Measurements from ENCODE around the gene PSTPIP1. TPM values are rescaled to one million over a fixed set of nuclear protein-coding genes. Genes with fewer than 3 reads are reported as not detected.

PSTPIP1 gene
- total RNA-seq, 1 donor from 2014 or later, result 12.4 TPM

DNA sequence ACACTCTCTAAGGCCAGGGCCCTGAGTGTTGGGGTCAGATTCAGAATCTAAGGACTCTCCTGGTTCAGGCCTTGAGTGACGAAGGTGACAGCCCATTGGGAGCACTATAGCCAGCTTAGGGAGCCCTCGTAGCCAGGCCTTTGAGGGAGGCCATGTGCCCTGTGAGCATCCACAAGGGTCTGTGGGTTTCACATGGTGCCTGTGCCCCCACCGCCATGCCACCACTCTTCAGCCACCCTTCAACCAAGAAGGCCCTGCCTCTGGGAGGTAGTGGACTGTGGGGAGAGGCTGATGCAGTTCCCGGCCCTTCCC is 38.4 kb downstream of the PSTPIP1 start:
- Mint-ChIP-seq H3K27ac (ENCODE audit: unreplicated experiment) (no peak overlapping the region), H3K4me3 (ENCODE audit: unreplicated experiment) (no peak overlapping the region), H3K9me3 (ENCODE audit: unreplicated experiment) (peaks cover 3% of the 10 kb centered on the region), H3K36me3 (ENCODE audit: unreplicated experiment) (no peaks in the 10 kb centered on the region), H3K27me3 (ENCODE audit: unreplicated experiment) (peaks cover 24% of the 10 kb centered on the region), H3K4me1 (ENCODE audit: low read depth, unreplicated experiment) (peaks cover 8% of the 10 kb centered on the region)
- TF ChIP-seq, protein P1, sequence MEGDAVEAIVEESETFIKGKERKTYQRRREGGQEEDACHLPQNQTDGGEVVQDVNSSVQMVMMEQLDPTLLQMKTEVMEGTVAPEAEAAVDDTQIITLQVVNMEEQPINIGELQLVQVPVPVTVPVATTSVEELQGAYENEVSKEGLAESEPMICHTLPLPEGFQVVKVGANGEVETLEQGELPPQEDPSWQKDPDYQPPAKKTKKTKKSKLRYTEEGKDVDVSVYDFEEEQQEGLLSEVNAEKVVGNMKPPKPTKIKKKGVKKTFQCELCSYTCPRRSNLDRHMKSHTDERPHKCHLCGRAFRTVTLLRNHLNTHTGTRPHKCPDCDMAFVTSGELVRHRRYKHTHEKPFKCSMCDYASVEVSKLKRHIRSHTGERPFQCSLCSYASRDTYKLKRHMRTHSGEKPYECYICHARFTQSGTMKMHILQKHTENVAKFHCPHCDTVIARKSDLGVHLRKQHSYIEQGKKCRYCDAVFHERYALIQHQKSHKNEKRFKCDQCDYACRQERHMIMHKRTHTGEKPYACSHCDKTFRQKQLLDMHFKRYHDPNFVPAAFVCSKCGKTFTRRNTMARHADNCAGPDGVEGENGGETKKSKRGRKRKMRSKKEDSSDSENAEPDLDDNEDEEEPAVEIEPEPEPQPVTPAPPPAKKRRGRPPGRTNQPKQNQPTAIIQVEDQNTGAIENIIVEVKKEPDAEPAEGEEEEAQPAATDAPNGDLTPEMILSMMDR (IDR thresholded peaks at IDR 0.05; ENCODE audit: partially characterized antibody, unreplicated experiment), result no peak
- DNase-seq, result no peak

DNA sequence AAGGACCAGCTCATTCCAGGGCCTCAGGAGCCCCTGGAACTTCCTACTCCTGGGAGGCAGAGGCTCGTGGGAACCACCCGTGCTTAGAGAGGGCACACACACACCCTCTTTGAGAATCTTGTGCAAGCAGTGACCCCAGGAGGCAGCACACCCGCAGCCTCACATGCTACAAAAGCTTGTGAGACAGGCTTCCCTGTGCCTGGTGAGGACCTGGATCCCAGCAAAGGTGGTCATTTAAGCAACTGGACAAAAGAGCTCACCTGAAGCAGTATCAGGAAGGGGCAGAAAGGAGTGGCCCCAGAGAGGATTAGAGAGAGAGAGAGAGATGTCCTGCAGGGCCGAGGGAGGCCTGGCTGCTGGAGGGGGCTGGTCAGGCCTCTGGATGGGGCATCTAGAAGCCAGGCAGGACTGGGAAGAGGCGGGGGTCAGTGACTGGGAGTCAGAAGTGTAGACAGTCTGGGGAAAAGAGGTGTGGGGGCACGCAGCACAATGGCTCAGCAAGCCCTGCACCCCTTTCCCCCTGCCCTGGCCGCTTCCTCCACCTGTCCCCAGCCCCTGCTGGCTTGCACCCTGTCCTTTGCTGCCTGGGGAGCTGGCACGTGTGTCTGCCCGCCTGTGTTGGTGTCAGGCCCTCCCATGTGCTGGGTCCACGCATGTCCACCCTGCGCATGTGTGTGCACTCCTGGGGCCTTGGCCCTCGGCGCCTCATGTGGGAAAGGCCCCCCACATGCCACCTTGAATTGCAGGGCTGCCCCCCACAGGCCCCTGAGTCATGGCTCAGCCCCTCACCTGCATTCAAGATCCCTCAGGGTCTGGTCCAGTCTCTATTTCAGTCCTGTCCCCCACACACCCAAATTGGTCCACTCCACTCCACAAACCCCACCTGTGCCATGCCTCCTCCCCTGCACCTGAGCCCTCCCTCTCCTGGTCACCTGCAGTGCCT is 39.1 kb downstream of the PSTPIP1 start:
- Mint-ChIP-seq H3K27me3 (ENCODE audit: unreplicated experiment) (peaks cover 20% of the 10 kb centered on the region), H3K4me3 (ENCODE audit: unreplicated experiment) (no peak overlapping the region), H3K36me3 (ENCODE audit: unreplicated experiment) (no peaks in the 10 kb centered on the region), H3K4me1 (ENCODE audit: low read depth, unreplicated experiment) (peaks cover 8% of the 10 kb centered on the region), H3K27ac (ENCODE audit: unreplicated experiment) (no peak overlapping the region), H3K9me3 (ENCODE audit: unreplicated experiment) (peaks cover 2% of the 10 kb centered on the region)
- no peak for DNase-seq
- TF ChIP-seq, protein P1 (IDR thresholded peaks at IDR 0.05; ENCODE audit: partially characterized antibody, unreplicated experiment), result no peak

DNA sequence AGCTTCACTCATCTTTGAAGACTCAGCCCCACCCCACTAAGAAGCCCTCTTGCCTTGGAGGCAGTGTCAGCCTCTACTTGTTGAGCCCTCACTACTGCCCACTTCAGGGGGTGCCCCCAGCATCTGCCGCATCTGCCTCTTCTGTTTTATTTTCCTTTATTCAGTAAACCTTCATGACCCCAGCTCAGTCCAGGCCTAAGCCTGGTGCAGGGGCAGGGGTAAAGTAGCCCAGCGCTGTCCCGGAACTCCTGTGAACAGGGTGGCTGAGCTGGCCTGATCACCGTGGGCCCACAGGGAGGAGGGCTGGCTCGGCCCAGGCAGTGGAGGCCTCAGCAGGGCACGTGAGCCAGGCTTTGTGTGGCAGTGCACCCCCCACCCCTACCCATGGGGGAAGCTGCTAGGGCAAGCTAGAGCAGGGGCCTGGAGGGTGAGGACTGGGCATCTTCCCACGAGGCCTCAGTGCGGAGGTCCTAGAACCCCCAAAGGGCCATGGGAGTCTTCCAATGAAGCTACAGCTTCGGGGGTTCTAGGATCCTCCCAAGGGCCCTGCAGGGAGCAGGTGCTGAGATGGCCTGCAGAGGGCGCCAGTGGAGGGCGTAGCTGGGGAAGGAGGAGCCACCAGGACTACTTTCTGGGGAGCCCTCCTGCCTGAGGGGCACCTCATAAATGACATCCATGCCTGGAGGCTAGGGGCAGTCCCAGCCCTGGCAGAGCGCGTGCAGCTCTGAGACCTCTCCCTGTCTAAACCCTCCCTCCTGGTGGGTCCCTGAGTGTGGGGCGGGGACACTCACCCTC is 40.0 kb downstream of the PSTPIP1 start:
- H3K4me3 Mint-ChIP-seq (ENCODE audit: unreplicated experiment), result no peak overlapping the region
- H3K27me3 Mint-ChIP-seq (ENCODE audit: unreplicated experiment), result peaks cover 16% of the 10 kb centered on the region
- TF ChIP-seq, protein P1 (IDR thresholded peaks at IDR 0.05; ENCODE audit: partially characterized antibody, unreplicated experiment), result peak; percentile 69
- H3K36me3 Mint-ChIP-seq (ENCODE audit: unreplicated experiment), result no peaks in the 10 kb centered on the region
- peaks cover 6% of the 10 kb centered on the region for H3K4me1 Mint-ChIP-seq (ENCODE audit: low read depth, unreplicated experiment)
- H3K9me3 Mint-ChIP-seq (ENCODE audit: unreplicated experiment), result peaks cover 2% of the 10 kb centered on the region
- DNase-seq, result peak; percentile 55
- no peak overlapping the region for H3K27ac Mint-ChIP-seq (ENCODE audit: unreplicated experiment)

DNA sequence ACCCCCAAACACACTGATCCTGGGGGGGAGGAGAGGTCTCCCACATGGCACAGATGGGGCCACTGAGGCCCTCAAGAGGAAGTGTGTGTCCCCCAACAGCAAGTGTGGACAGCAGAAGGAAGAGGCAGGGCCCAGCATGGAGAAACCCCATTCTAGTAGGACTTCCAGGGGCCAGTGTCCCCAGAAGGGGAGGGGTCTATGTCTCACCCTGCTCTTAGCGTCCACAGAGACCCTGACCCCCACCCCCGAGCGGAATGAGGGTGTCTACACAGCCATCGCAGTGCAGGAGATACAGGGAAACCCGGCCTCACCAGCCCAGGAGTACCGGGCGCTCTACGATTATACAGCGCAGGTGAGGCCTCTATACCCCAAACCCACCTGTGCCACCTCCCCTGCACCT is 40.7 kb downstream of the PSTPIP1 start:
- DNase-seq, result no peak
- H3K36me3 Mint-ChIP-seq (ENCODE audit: unreplicated experiment), result no peaks in the 10 kb centered on the region
- H3K27ac Mint-ChIP-seq (ENCODE audit: unreplicated experiment), result no peak overlapping the region
- TF ChIP-seq, protein P1 (IDR thresholded peaks at IDR 0.05; ENCODE audit: partially characterized antibody, unreplicated experiment), result no peak
- H3K9me3 Mint-ChIP-seq (ENCODE audit: unreplicated experiment), result peaks cover 2% of the 10 kb centered on the region
- no peak overlapping the region for H3K4me3 Mint-ChIP-seq (ENCODE audit: unreplicated experiment)
- H3K4me1 Mint-ChIP-seq (ENCODE audit: low read depth, unreplicated experiment), result peaks cover 6% of the 10 kb centered on the region
- peaks cover 16% of the 10 kb centered on the region for H3K27me3 Mint-ChIP-seq (ENCODE audit: unreplicated experiment)
